AG10803 (cell line): ENCODE measurements around the gene HAPLN2.

Experiments used
- DNase-seq: peaks from one replicate; pipeline ENCODE4 v3.0.0; 2010; ENCODE audit warnings: low read depth
- H3K4me3 ChIP-seq: 2 replicates; pipeline ENCODE4 v1.5.1; 2011; ENCODE audit warnings: mild to moderate bottlenecking, low read length, control low read depth
- CTCF ChIP-seq: conservative IDR thresholded peaks from 2 replicates; pipeline ENCODE4 v1.5.1; 2011; ENCODE audit warnings: mild to moderate bottlenecking, low read length, control low read depth, inconsistent platforms

The HAPLN2 gene

GRCh38 chr1:156618853-156619581 is at the start of gene HAPLN2:
Gene HAPLN2 (plus strand): TSS chr1:156619415. CDS start chr1:156623491, 4,076 bp downstream.
- TF ChIP-seq CTCF, result peak; percentile 45
- no peak for DNase-seq
- no peak within 1 kb of the TSS for H3K4me3 ChIP-seq

GRCh38 chr1:156571261-156571852 is 47.9 kb upstream of the HAPLN2 start:
- DNase-seq, result peak; percentile 93
- H3K4me3 ChIP-seq, result peak overlapping the region; percentile 75
- no peak for TF ChIP-seq CTCF

GRCh38 chr1:156571919-156572662 is 47.1 kb upstream of the HAPLN2 start, which contains the start of gene IQGAP3:
Gene IQGAP3 (minus strand): TSS chr1:156572565. CDS start chr1:156572529, 36 bp downstream.
- DNase-seq, result peak; percentile 76
- H3K4me3 ChIP-seq, result peak within 1 kb of the TSS; percentile 75
- no peak for TF ChIP-seq CTCF

- DNase-seq, result no peak
- no peak for TF ChIP-seq CTCF
- H3K4me3 ChIP-seq, result peak overlapping the region; percentile 75
Measured at GRCh38 chr1:156572663-156573018, 46.6 kb upstream of the HAPLN2 start.

GRCh38 chr1:156574039-156574633 is 45.1 kb upstream of the HAPLN2 start:
- no peak for DNase-seq
- no peak for TF ChIP-seq CTCF
- no peak overlapping the region for H3K4me3 ChIP-seq

GRCh38 chr1:156577550-156577949 is 41.7 kb upstream of the HAPLN2 start:
- TF ChIP-seq CTCF, result no peak
- DNase-seq, result no peak
- no peak overlapping the region for H3K4me3 ChIP-seq
